NCI-H2171 (cell line): ENCODE results near the gene SFXN4.
"Not testable (repeated sequence)": the region's sequence is repeated elsewhere in the genome, so short reads cannot be mapped to it uniquely, and the experiment has no call there.

Experiments
- DNase-seq: peaks from one replicate; lab custom pipeline; 2025; lab: John Stamatoyannopoulos, UW

Gene SFXN4

GRCh38 chr10:119143657-119144056 lies 21.9 kb downstream of the SFXN4 start:
- no peak for DNase-seq

- no peak for DNase-seq
These were observed 24.8 kb downstream of the SFXN4 start for GRCh38 chr10:119140603-119141245.

DNA sequence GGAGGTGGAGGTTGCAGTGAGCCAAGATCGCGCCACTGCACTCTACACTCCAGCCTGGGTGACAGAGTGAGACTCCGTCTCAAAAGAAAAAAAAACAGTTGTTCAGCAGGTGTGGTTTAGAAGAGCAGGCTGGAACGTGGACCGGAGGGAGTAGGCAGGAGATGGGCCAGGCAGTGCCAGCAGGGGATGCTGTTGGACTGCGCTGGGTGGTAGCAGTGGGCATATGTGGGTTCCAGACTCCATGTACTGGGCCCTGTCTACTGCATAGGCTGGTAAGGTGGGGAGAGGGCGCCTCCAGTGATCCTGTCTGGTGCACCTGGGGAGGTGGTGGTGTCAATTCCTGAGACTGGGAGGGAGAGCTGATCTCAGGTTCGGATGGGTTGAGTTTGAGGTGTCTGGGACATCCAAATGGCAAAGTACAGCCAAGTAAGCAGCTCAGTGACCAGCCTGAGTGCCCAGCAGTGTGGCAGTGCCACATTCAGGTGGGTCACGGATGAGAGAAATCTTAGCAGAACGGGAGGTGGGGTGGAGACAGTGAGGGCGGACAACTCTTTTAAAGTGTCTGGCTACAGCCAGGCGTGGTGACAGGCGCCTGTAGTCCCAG lies 25.9 kb downstream of the SFXN4 start:
- DNase-seq: no peak

DNA sequence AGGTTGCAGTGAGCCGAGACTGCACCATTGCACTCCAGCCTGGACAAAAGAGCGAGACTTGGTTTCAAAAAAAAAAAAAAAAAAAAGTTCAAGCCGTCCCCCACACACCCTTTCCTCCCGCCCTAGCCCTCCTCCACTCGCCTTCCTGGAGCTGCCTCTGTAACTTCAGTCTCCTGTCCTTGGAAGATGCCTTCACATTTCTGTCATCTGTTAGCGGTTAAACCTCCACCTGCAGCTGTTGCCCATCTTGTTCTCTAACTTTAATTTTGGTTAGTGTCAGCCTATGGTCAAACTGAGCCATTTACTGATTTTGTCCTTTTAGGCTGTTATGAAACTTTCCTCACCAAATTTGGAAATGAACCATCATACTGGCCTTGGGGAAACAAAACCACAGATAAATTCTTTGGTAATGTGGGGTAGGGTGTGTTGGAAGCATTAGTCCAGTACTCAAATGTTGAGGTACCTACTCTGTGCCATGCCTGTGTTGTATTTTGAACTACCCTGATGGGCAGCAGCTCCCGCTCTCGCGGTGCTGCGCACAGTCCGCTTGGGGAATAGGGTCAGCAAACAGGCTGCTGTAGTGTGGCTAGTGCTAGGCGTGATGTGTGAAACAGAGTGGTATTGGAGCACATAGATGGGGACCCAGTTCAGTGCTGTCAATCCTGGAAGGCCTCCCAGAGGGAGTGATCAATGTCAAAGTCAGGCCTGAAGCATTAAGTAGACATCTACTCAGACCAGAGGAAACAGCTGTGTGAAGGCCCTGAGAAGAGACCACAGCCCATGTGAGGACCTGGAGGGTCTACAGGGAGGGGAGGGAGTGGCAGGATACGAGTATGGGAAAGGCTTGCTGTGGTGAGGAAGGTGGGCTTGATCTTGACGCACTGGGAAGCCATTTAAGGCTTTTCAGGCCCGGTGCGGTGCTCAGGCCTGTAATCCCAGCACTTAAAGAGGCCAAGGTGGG lies 26.9 kb downstream of the SFXN4 start:
- DNase-seq: no peak

DNA sequence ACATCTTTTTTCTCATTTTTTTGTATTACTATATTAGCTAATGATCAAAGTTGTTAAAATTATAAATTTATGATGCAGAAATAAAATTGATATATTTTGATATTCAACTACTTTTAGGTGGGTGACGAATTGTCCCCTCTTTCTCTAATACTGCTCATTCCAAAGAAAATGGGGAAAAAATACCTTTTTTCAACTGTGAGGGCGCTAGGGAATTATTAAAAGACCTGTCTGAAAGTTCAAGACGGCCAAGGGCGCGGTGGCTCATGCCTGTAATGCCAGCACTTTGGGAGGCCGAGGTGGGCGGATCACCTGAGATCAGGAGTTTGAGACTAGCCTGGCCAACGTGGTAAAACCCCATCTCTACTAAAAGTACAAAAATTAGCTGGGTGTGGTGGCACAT lies 27.6 kb downstream of the SFXN4 start:
- not testable (repeated sequence) for DNase-seq

DNA sequence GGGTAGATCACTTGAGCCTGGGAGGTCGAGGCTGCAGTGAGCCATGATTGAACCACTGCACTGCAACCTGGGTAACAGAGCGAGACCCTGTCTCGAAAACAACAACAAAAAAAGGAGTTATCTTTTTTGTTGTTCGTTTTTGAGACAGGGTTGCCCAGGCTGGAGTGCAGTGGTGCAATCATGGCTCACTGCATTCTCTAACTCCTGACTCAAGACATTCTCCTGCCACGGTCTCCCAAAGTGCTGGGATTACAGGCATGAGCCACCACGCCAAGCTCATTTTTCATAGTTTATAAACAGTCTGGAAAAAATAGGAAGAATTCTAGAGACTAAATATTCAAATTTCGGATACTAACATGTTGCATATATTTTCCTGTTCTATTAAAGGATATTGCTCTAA lies 29.4 kb downstream of the SFXN4 start:
- DNase-seq: no peak

- no peak for DNase-seq
These were observed 30.0 kb downstream of the SFXN4 start for GRCh38 chr10:119135513-119135881.

DNA sequence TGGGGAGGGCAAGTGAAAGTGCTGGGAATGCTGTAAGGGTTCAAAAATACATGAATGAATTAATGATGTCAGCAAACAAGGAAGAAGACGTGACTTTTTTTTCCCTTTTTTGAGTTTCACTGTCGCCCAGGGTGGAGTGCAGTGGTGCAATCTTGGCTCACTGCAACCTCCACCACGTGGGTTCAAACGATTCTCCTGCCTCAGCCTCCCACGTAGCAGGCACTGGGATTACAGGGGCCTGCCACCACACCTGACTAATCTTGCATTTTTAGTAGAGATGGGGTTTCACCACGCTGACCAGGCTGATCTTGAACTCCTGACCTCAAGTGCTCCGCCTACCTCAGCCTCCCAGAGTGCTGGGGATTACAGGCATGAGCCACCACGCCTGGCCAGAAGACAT lies 31.6 kb downstream of the SFXN4 start:
- no peak for DNase-seq

DNA sequence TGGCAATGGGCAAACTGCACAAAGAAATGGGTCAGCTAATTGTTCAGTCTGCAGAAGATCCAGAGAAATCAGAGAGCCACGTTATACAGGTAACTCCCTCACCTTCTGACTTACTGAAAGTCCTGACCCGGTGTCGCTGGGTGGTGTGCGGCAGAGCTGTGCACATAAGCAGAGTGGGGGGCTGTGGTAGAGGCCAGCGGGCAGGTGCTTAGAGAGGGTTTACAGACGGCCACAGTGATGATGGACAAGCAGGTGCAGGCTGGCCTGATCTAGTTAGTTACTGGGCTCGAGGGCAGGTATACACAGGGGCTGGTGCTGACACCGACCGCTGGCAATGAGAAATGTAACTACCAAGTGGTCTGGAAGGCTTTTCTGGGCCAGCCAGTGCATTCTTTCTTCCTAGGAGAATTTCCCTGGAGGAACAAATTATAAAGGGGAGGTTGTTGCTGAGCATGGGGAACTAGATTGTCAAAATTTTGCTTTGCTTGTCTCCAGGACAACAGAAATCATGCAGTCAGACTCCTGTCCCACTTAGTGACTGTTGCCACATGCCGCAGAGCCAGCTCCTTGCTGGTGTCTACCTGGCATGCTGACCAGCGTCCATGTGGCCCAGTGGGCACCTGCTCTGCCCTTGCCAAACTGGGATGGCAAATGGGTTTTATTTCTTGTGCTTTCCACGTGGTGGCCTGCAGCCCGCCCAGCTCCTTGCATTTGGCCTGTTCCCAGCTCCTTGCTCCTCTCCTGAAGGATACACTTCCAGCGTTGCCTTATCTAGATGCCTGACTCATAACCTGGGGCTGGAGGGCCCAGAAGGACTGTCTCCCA lies 32.8 kb downstream of the SFXN4 start:
- DNase-seq: no peak

GRCh38 chr10:119131512-119132240 lies 33.8 kb downstream of the SFXN4 start:
- DNase-seq: no peak

- DNase-seq: no peak
These were observed 35.8 kb downstream of the SFXN4 start for GRCh38 chr10:119129721-119130120.

DNA sequence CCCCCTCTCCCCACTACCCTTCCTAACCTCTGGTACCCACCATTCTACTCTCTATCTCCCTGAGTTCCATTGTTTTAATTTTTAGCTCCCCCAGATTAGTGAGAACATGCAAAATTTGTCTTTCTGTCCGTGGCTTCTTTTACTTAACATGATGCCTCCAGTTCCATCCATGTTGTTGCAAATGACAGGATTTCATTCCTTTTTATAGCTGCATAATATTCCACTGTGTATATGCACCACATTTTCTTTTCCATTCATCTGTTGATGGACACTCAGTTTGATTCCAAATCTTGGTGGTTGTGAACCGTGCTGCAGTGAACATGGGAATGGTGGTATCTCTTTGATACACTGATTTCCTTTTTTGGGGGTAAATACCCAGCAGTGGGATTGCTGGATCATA lies 39.6 kb downstream of the SFXN4 start:
- DNase-seq: no peak

- DNase-seq: no peak
These were observed 44.6 kb downstream of the SFXN4 start for GRCh38 chr10:119120875-119121274.

DNA sequence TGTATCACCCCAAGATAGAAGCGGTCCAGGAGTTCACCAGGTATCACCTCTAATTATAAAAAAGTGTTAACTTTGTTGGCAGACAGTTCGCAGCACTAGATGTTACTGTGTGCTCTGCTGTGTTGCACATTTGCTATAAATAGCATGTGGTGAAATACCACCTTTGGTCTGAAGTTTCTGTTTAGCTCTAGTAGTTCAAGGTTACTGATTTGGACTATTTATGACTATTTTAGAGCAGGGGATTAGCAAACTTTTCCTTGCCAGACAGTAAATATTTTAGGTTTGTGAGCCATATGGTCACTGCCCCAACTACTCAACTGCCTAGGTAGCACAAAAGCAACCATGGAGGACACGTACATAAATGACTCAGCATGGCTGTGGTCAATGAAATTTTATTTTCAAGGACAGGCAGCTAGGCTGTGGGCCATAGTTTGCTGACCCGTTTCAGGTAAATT lies 45.1 kb downstream of the SFXN4 start:
- no peak for DNase-seq

- no peak for DNase-seq
These were observed 46.1 kb downstream of the SFXN4 start for GRCh38 chr10:119119400-119119799.

GRCh38 chr10:119118231-119118630 lies 47.3 kb downstream of the SFXN4 start:
- no peak for DNase-seq

GRCh38 chr10:119116326-119116951 lies 49.1 kb downstream of the SFXN4 start:
- no peak for DNase-seq

- no peak for DNase-seq
These were observed 49.6 kb downstream of the SFXN4 start for GRCh38 chr10:119115926-119116325.

DNA sequence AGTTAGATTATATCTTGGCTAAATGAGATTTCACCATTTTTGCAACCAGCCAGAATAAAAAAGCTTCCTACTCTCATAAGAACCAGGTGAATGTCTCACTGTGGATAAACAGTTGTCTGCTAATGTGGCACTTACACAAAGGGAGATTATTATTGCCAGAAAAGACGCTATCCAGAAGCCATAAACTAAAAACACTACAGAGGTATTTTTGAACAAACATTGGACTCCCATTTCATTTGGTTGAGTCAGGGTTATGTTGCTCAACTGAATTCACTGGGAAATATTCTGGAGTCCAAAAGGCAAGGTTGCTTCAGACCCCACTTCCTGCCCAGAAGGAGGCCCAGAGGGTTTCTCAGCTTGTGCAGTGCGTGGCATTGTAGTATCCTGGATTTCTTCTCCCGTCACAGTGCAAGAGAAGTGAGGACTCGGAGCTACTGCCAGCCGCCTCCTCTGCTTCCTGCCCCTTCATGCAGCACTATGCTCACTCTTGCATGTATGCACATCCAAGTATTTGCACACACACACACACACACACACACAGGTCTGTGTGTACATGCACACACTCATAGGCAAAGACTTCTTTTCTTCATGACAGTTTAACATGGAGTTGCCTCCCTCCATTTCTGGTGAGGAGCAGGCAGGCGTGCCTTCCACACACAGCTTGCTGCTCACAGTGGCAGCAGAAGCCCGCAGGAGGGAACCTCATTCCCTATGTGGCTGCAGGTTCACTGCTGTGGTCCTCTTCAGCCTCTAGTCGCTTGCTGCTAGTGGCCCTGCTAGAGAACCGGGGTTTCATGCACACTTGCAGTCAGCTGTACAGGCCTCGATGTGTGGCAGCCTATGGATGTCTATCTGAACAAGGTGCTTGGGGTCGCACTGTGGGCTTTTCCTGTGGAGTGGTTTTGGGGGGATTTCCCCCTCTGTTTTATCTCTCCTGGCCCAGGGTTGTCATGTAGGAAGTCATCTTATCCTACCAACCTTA lies 51.5 kb downstream of the SFXN4 start:
- no peak for DNase-seq

DNA sequence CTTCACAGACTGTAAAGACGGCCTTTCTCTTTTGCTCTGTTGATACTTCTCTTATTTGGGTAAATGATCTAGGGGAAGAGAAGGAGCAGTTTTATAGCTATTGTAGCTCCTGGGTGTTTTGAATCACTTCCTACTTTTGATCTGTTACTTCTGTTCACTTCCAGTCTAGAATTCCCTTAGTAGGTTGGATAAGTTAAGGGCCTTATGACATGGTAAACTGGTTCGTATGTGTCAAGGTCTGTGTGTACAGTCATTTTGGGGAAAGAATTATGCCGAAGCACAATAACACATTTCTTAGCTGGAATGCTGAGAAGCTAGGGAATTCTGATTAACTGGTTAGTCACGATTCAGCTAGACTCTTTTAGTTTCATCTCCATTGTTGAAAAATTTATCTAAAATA lies 53.5 kb downstream of the SFXN4 start:
- no peak for DNase-seq
